Measurements from ENCODE around the gene FBXL14.

GRCh38 chr12:1593174-1594005, 991 bp downstream of the FBXL14 start:
- TF ChIP-seq CTCF (IDR thresholded peaks at IDR 0.05) (no peak), POLR2A (IDR thresholded peaks at IDR 0.05) (no peak)
